ENCODE results near the gene MRPL45. TPM values are rescaled to one million over a fixed set of nuclear protein-coding genes. Genes with fewer than 3 reads are reported as not detected.

MRPL45 gene
- total and polyA plus RNA-seq, 2 of the 13 experiments (the other 11 are each of a cell fraction or from before 2014, with no cell fraction given) = 89.5 to 157 TPM

- TF ChIP-seq IKZF5 (CRISPR knock-in tag; IDR thresholded peaks at IDR 0.05) (peak; percentile 96), ARID5B (CRISPR knock-in tag; IDR thresholded peaks at IDR 0.05) (peak; percentile 63), ZNF574 (CRISPR knock-in tag; IDR thresholded peaks at IDR 0.05) (peak; percentile 84), ATAD3A (CRISPR knock-in tag; IDR thresholded peaks at IDR 0.05) (no peak), PTBP1 (IDR thresholded peaks at IDR 0.05; ENCODE audit: low read depth, low read length, poor library complexity, severe bottlenecking) (no peak), ONECUT2 (CRISPR knock-in tag; IDR thresholded peaks at IDR 0.05) (no peak; the same call in 1 of the 2 replicates), ZNF343 (CRISPR knock-in tag; IDR thresholded peaks at IDR 0.05) (peak; percentile 48; the same call in 1 of the 2 replicates), ZNF710 (CRISPR knock-in tag; IDR thresholded peaks at IDR 0.05; ENCODE audit: borderline replicate concordance) (no peak; the same call in 1 of the 2 replicates), SSRP1 (CRISPR knock-in tag; IDR thresholded peaks at IDR 0.05) (peak; percentile 96), SP2 (CRISPR knock-in tag; IDR thresholded peaks at IDR 0.05) (peak; percentile 81), IKZF1 (IDR thresholded peaks at IDR 0.05) (no peak), ZNF800 (CRISPR knock-in tag; IDR thresholded peaks at IDR 0.05) (peak; percentile 92), MAF1 (CRISPR knock-in tag; IDR thresholded peaks at IDR 0.05; ENCODE audit: borderline replicate concordance) (peak; percentile 64; the same call in 1 of the 2 replicates), GATAD2A (CRISPR knock-in tag; IDR thresholded peaks at IDR 0.05) (peak; percentile 87)
Observed at GRCh38 chr17:38351412-38352222, 54.6 kb downstream of the MRPL45 start, which contains the start of gene SOCS7 (continued).
